Measurements from ENCODE around the gene KATNB1.

DNA sequence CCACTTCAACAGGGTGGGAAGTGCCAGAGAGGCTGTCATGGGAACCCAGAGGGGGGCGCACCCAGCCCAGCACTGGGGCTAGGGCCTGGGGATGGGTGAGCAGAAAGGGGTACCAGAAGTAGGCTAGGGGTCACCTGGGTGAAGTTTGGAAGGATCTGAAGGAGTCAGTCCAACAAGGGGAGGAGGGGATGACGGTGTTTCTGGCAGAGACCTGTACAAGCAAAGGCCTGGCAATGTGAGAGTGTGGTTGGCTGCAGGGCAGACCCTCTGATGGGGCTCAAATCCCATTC is 13.4 kb upstream of the KATNB1 start:
- TF ChIP-seq, protein P1, sequence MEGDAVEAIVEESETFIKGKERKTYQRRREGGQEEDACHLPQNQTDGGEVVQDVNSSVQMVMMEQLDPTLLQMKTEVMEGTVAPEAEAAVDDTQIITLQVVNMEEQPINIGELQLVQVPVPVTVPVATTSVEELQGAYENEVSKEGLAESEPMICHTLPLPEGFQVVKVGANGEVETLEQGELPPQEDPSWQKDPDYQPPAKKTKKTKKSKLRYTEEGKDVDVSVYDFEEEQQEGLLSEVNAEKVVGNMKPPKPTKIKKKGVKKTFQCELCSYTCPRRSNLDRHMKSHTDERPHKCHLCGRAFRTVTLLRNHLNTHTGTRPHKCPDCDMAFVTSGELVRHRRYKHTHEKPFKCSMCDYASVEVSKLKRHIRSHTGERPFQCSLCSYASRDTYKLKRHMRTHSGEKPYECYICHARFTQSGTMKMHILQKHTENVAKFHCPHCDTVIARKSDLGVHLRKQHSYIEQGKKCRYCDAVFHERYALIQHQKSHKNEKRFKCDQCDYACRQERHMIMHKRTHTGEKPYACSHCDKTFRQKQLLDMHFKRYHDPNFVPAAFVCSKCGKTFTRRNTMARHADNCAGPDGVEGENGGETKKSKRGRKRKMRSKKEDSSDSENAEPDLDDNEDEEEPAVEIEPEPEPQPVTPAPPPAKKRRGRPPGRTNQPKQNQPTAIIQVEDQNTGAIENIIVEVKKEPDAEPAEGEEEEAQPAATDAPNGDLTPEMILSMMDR (IDR thresholded peaks at IDR 0.05) = no peak
- TF ChIP-seq POLR2A (IDR thresholded peaks at IDR 0.05) = no peak
